Left kidney (tissue), 8 donors: ENCODE measurements around the gene FAM161A. TPM values are rescaled to one million over a fixed set of nuclear protein-coding genes. Genes with fewer than 3 reads are reported as not detected.
"Not testable (repeated sequence)": the region's sequence is repeated elsewhere in the genome, so short reads cannot be mapped to it uniquely, and the experiment has no call there.

Source experiments
- DNase-seq: peaks from one replicate; pipeline ENCODE4 v3.0.0-alpha.2; 2013
- long read RNA-seq, 8 donors: transcript quantifications; one replicate each; lab custom pipeline, GENCODE V29; 2026
- polyA plus RNA-seq: library from polyadenylated mRNA; unstranded; fragments of 120-200 nt; gene quantifications from one replicate; pipeline ENCODE4 v1.2.1, GENCODE V29; 2013; ENCODE audit not compliant: insufficient read length

The FAM161A gene, protein sequence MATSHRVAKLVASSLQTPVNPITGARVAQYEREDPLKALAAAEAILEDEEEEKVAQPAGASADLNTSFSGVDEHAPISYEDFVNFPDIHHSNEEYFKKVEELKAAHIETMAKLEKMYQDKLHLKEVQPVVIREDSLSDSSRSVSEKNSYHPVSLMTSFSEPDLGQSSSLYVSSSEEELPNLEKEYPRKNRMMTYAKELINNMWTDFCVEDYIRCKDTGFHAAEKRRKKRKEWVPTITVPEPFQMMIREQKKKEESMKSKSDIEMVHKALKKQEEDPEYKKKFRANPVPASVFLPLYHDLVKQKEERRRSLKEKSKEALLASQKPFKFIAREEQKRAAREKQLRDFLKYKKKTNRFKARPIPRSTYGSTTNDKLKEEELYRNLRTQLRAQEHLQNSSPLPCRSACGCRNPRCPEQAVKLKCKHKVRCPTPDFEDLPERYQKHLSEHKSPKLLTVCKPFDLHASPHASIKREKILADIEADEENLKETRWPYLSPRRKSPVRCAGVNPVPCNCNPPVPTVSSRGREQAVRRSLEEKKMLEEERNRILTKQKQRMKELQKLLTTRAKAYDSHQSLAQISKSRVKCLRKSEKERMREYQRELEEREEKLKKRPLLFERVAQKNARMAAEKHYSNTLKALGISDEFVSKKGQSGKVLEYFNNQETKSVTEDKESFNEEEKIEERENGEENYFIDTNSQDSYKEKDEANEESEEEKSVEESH
- polyA plus RNA-seq, result 32.7 TPM
- long read RNA-seq, donor 1, partial matches to known transcripts, result 0 of 3 reads
- long read RNA-seq, donor 1, other reads (novel, unspliced or antisense), result 0 of 3 reads
- long read RNA-seq, donor 2, result 0 reads
- long read RNA-seq, donor 3, partial matches to known transcripts, result 11 of 11 reads
- long read RNA-seq, donor 3, other reads (novel, unspliced or antisense), result 0 of 11 reads
- long read RNA-seq, donor 4, result 0 reads
- long read RNA-seq, donor 5, partial matches to known transcripts, result 15 of 18 reads
- long read RNA-seq, donor 5, other reads (novel, unspliced or antisense), result 0 of 18 reads
- long read RNA-seq, donor 6, partial matches to known transcripts, result 5 of 6 reads
- long read RNA-seq, donor 6, other reads (novel, unspliced or antisense), result 0 of 6 reads
- long read RNA-seq, donor 7, partial matches to known transcripts, result 13 of 14 reads
- long read RNA-seq, donor 7, other reads (novel, unspliced or antisense), result 0 of 14 reads
- long read RNA-seq, donor 8, result 0 reads

DNA sequence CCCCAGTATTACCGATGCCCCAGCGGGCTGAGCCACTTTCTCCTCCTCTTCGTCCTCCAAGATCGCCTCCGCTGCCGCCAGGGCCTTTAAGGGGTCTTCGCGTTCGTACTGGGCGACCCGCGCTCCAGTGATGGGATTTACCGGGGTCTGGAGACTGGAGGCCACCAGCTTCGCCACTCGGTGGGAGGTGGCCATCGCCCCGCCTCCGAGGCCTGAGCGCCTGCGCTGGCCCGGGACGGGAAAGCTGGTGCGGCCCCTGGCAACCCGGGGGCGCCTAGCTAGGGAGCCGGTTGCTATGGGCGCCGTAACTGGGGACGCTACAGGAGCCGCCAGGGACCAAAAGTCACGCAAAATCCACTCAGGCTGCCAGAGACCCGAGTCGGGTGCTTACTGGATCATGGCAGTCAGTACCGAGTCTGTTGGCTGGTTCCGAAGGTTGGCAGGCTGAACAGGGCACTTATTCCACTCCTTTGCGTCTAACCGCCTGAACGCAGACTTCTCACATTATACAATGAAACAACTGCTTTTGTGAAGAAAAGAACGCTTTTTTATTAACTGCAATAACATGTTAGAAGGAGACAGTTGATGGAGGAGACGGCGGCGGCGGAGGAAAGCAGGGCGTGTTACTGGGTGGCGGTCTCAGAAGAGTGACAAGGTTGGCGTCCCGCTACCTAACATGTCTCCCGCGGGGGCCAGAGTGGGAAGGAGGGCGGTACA lies at the start of gene FAM161A:
Gene FAM161A, minus strand, starts transcription at position 214 of the 717 bp plus-strand sequence. Its CDS starts 19 bp downstream, at position 195.
- DNase-seq, result peak; percentile 93

DNA sequence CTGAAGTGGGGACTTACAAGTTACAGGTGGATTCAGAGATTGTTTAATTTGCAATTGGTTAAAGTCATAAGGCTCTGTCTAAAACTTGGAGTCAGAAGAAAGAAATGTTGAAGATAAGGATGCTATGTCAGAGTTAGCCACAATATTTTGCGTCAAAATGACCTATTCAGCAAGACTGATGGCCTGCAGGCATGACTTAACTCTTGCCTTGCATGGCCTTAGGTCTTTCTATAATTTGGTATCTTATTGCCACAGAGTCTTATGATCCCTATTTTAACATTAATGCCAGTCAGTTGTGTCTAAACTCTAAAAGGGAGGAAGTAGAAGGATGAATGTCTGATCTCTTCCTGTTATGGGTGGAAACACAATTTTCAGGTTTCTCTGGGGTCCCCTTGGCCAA lies 46.4 kb upstream of the FAM161A start:
- DNase-seq, result no peak

DNA sequence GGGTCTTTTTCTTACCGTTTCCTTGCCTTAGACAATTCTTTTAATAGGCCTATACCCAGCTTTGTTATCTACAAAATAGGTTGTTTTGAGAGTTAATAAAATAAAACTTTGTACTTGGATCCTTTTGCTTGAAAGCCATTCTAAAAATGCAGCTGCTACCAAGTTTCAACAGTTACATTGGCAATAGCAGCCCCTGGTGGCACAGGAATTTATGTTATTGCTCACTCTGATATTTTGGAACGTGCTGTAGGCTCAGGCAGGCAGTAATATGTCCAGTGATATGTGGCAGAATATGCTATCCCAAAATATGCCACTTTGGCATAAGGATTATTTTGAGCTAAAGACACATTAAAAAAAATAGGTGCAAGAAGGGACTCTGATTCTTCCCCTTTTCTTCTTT lies 45.0 kb upstream of the FAM161A start:
- DNase-seq, result no peak

DNA sequence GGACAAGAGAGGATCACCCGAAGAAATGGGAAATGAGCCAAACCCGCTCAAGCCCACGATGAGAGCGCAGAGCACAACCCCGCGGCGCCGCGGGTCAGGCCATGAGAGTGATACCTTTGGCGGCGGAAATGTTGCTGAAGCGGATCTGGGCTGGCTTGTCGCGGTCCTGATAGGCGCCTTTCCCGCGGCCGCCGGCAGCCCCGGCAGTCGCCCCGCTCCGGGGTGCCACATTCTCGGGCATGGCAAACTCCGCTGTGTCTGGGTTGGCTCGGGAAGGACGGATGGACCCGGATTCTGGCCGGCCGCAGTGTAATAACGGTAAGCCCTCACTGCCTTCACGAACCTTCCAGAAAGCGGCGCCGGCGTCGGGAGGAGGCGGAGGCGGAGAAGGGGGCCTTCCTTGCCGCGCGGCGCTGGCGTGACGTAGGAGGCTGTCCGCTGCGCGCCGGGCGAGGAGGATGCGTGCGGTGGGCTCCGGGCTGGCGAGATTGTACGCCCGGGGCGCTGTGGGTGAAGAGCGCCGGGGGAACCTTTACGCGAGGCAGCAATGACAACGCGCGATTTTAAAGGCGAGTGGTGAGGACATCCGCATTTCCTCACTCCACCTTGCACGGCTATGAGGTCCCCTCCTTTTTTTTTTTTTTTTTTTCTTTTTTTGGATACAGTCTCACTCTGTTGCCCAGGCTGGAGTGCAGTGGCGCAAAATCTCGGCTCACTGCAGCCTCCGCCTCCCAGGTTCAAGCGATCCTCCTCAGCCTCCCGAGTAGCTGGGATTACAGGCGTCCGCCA lies 34.6 kb upstream of the FAM161A start, which contains the start of gene CCT4:
Gene CCT4, minus strand, starts transcription at position 390 of the 789 bp plus-strand sequence. Its CDS starts 149 bp downstream, at position 241.
- DNase-seq, result peak; percentile 89

DNA sequence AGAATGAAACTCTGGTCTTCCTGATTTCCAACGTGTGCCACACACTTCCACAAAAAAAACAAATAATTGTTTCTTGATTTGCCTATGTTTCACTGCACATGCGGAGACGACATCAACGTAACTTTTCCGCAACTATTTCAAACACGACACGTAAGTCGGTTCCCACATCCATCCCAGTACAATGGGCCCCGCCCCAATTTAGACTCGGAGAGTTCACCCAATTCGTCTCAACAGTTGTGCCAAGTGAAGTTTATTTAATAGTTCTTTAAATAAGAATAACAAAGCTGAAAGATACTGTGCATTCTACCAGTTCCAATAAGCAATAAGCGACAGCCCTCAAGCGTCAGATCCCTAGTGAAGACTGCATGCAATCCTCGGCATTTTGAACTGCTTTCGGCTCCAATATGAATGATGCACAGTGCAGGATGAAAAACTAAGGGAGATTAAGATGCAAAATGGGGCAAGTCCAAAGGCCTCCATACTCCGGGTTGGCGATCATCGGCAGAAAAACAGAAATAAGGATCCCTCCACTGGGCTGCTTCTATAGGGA lies 33.9 kb upstream of the FAM161A start:
- peak; percentile 19 for DNase-seq

DNA sequence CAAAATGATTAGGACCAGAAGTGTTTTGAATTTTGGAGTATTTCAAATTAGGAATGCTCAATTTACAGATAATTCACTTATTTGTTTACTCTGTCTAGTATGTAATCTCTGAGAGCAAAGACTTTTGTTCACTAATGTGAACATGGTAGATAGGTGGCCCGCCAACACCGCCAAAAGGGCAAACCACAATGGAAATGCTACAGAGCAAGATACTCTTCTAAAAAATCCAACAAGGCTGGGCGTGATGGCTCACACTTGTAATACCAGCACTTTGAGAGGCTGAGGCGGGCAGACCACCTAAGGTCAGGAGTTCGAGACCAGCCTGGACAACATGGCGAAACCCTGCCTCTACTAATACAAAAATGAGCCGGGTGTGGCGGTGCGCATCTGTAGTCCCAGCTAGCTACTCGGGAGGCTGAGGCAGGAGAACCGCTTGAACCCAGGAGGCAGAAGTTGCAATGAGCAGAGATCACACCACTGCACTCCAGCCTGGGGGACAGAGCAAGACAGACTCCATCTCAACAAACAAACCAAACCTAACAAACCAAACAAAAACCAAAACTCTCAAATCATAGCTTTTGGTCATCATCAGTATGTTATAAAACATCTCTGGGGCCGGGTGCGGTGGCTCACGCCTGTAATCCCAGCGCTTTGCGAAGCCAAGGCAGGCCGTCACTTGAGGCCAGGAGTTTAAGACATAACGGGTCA lies 32.2 kb upstream of the FAM161A start:
- no peak for DNase-seq

DNA sequence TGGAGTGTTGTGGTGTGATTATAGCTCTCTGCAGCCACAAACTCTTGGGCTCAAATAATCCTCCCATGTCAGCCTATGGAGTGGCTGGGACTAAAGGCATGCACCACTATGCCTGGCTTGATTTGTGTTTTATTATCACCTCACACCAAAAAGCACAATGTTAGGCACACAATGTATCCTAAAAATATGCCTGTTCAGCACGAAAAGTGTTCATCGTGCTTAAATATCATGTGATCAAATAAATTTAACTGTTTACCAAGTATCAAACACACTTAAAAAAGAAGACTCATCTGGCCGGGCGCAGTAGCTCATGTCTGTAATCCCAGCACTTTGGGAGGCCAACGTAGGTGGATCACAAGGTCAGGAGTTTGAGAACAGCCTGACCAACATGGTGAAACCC lies 29.0 kb upstream of the FAM161A start:
- DNase-seq, result no peak

DNA sequence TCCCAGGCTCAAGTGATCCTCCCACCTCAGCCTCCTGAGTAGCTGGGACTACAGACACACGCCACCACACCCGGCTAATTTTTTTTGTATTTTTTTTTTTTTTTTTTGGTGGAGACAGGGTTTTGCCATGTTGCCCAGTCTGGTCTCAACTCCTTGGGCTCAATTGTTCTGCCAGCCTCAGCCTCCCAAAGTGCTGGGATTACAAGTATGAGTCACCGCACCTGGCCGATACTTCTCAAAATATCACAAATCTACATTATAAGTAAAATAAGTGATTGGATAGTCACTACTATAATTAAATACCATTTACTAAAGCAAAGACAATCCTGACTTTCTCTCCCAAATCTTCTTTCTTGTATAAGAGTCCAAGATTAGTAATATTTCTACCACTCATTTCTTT lies 25.5 kb upstream of the FAM161A start:
- DNase-seq, result not testable (repeated sequence)

DNA sequence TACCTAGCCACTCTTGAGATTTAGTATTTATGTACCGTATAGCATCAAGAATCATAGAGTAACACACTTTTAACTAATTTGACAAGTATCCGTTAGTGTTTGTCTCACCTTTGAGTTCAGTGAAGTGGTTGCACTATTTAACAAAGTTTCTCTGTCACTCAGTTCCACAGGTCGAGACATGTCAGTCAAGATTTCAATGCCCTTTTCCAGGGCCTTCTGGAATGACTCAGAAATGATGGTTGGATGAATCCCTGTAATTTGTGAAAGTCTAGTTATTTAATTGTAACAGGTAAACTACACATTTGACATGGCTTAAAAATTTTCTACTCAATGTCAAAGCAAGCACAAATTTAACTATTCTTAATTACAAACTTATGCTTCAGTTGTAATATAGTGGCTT lies 24.9 kb upstream of the FAM161A start:
- no peak for DNase-seq

DNA sequence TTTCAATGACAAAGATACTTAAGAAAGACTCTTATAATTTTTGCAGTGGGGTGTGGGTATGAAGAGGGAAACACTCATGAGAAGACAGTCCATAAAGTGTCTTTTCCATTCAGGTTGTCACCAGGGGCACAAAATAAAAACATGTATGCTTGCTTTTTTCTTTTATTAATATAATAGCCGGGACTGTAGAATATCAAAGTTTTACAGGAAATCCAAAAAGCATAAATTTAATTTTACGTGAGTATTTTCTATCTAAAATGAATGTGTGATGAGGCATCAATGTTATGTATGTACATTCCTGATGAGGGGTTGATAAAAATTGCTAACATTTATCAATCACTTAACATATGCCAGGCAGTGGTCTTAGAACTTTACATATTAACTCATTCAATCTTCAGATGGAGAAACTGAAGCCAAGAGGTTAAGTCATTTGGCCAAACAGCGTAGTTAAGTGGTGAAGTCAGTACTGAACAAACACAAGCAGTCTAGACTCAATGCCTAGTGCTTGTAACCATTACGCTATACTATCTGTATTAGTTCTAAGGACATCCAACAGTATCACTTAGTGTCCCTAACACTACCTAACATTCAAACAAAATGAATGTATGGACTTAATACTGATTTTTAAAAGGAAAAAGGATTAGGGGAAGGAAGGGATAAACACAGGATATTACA lies 23.8 kb upstream of the FAM161A start:
- no peak for DNase-seq

DNA sequence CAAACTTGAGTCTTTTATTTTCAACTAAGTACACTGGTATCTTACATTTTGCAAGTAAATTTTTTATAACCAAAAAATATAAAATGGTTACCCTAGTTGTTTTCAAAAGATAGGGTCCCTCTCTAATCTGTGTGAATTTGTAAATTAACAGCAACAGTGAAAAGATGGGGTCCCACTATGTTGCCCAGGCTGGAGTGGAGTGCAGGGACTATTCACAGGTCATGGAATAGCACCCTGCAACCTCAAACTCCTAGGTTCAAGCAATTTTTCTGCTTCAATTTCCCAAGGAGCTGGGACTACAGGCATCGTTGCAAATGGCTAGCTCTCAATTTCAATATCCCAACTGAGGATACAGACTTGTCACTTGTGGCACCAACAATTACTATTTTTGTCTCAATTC lies 22.5 kb upstream of the FAM161A start:
- DNase-seq, result no peak

DNA sequence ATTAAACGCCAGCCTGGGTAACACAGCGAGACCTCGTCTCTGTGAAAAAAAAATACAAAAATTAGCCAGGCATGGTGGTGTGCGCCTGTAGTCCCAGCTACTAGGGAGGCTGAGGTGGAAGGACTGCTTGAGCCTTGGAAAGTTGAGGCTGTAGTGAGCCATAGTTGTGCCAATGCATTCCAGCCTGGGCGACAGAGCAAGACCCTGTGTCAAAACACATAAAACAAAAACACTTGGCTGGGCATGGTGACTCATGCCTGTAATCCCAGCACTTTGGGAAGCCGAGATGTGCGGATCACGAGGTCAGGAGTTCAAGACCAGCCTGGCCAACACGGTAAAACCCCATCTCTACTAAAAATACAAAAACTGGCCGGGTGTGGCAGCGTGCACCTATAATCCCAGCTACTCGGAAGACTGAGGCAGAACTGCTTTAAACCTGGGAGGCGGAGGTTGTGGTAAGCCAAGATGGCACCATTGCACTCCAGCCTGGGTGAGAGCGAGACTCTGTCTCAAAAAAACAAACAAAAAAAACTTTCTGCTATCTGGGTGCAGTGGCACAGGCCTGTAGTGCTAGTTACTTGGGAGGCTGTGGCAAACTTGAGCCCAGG lies 12.7 kb upstream of the FAM161A start:
- DNase-seq, result not testable (repeated sequence)

DNA sequence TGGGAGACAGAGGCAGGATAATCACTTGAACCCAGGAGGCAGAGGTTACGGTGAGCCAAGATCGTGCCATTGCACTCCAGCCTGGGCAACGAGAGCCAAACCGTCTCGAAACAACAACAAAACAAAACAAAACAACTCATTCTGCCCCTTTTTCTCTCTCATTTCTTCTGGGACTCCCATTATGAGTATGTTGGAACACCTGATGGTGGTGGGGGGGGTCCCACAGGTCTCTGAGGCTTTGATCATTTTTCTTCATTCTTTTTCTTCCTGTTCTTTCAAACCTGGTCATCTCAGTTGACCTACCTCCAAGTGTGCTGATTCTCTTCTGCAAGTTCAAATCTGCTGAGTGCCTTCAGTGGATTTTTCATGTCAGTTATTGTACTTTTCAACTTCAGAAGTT lies 8.2 kb upstream of the FAM161A start:
- DNase-seq, result no peak

DNA sequence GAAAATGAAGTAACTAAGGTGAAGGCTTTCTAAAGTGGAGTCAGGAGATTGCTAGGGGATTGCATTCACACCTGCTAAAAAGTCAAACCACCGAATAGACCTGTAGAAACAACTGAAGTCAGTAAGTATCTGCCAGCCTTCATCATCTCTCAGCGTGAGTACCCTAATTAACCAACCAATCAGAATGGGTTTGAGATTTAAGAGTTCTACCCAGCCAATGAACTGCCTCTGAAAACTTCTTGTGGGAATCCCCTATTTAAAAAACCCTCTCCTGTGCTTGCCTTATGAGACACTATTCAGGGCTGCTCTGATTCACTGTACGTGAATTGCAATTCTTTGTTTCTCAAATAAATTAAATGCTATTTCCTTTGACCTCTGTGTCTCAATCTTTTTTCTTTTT lies 3.4 kb upstream of the FAM161A start:
- no peak for DNase-seq

DNA sequence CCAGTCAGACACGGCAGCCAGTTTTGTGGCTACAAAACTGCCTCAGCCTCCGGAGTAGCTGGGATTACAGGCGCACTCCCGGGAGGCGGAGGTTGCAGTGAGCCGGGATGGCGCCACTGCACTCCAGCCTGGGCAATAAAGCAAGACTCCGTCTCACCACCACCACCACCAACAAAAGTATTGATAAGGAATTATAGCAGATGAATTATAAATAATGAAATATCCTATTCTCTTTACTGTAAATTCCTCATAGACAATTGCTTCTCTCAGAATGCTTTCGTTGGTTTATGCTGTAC lies 1.4 kb upstream of the FAM161A start:
- no peak for DNase-seq

DNA sequence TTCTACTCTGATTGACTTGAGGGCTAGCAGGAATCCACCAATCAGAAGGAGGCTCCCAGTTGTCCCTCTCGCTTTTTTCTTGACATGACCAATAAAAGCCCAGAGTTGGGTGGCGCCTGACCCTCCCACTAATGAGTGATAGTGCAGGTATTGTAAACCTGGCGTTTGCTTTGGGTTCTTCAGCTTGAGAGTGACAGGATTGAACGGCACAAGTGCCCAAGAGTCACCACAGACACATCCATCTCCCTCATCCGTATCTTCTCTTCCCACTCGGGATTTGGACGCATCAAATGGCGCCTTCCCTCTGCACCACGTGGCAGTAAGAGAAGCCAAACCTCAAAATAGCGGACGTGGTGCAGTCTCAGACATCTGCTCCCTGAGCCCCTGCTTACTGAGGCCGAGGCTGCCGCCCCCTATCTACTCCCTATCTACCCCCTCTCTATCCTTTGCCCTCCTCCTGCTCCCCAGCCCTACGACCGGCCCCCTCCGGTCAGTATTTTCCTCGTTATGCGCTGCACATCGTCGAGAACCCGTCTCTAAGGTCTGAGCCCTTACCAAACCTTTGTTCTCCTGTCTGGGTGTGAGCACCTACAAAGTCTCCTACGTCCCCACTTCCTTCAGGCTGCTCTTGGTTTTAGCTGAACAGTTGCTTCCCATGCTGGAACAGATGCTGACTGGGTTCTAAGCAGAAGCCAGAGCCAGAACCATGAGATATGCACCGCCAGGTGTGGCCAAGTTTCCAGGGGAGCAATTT lies 881 bp upstream of the FAM161A start:
- DNase-seq, result peak; percentile 97

DNA sequence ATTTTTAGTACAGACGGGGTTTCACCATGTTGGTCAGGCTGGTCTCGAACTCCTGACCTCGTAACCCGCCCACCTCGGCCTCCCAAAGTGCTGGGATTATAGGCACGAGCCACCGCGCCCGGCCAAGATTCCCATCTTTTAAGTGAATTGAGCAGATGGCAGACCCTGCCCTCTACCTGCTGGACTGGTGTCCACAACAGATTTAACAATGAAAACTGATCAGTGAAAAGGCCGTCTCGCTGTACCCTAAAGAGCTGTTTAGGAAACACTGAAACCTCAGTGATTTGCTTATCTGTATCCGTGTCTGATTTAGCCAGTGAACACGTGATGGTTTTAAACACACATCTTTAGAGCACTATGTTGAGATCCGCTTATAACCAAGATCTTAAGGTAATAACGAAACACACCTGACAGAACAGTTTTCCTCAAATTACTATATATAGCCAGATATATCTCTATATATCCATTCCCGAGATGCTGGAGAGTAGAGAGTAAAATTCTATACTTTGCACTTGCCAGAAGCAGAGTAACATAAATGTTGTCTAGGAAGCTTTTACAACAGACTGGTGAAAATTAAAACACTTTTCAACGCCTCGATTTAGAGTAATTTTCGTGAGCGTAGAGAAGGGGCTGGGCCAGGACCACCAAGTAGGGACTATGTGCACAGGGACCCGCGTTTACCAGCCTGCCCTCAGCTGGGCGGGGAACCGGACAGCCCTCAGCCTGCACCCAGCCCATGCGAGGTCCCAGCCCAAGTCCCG lies 594 bp downstream of the FAM161A start:
- peak; percentile 17 for DNase-seq
